MM.1S (cell line): ENCODE measurements around the gene PDPN.

Experiments
- DNase-seq: peaks from one replicate; pipeline ENCODE4 v3.0.0-alpha.2; 2015
- H2AFZ ChIP-seq: fragments of 300-600 bp; sonication (generic); 2 replicates; pipeline ENCODE4 v1.6.0; 2016; ENCODE audit warnings: antibody characterized with exemption, low read length
- H3F3A ChIP-seq: fragments of 300-600 bp; sonication (generic); 2 replicates; pipeline ENCODE4 v1.6.1; 2016; ENCODE audit warnings: mild to moderate bottlenecking, antibody characterized with exemption, low read length, moderate library complexity, mixed read lengths; ENCODE audit not compliant: insufficient read depth
- H3K27ac ChIP-seq: fragments of 300-600 bp; sonication (generic); 2 replicates; pipeline ENCODE4 v1.5.1; 2016; ENCODE audit warnings: mild to moderate bottlenecking, low read length
- H3K27me3 ChIP-seq: fragments of 300-600 bp; sonication (generic); replicated peaks from 2 replicates; pipeline ENCODE4 v1.6.0; 2016; ENCODE audit warnings: low read length; ENCODE audit not compliant: insufficient read depth
- H3K36me3 ChIP-seq: fragments of 300-600 bp; sonication (generic); replicated peaks from 2 replicates; pipeline ENCODE4 v1.6.1; 2016; ENCODE audit warnings: mild to moderate bottlenecking, low read length, mixed read lengths; ENCODE audit not compliant: insufficient read depth
- H3K4me1 ChIP-seq: fragments of 300-600 bp; sonication (generic); 2 replicates; pipeline ENCODE4 v1.6.1; 2016; ENCODE audit warnings: low read length, mixed read lengths
- H3K4me2 ChIP-seq: fragments of 300-600 bp; sonication (generic); 2 replicates; pipeline ENCODE4 v1.6.0; 2016; ENCODE audit warnings: low read depth, low read length
- H3K4me3 ChIP-seq: fragments of 300-600 bp; sonication (generic); 2 replicates; pipeline ENCODE4 v1.5.1; 2016; ENCODE audit warnings: low read length, mixed read lengths
- H3K79me2 ChIP-seq: fragments of 300-600 bp; sonication (generic); 2 replicates; pipeline ENCODE4 v1.6.1; 2016; ENCODE audit warnings: mixed run types, low read length, mixed read lengths
- H3K9ac ChIP-seq: fragments of 300-600 bp; sonication (generic); 2 replicates; pipeline ENCODE4 v1.6.1; 2016; ENCODE audit warnings: low read length, mixed read lengths
- H3K9me2 ChIP-seq: fragments of 300-600 bp; sonication (generic); replicated peaks from 2 replicates; pipeline ENCODE4 v1.6.1; 2016; ENCODE audit warnings: mild to moderate bottlenecking, low read length, mixed read lengths; ENCODE audit not compliant: insufficient read depth
- H3K9me3 ChIP-seq: fragments of 300-600 bp; sonication (generic); replicated peaks from 2 replicates; pipeline ENCODE4 v1.6.1; 2016; ENCODE audit warnings: mild to moderate bottlenecking, low read length, mixed read lengths; ENCODE audit not compliant: insufficient read depth
- H4K20me1 ChIP-seq: fragments of 300-600 bp; sonication (generic); 2 replicates; pipeline ENCODE4 v1.6.1; 2016; ENCODE audit warnings: mild to moderate bottlenecking, low read length, moderate library complexity, mixed read lengths; ENCODE audit not compliant: insufficient read depth
- CTCF ChIP-seq: fragments of 300-600 bp; sonication (generic); IDR thresholded peaks from 2 replicates; pipeline ENCODE4 v1.5.1; 2016; ENCODE audit warnings: antibody characterized with exemption, low read length, mixed read lengths
- EZH2 ChIP-seq: fragments of 300-600 bp; sonication (generic); optimal IDR thresholded peaks from 2 replicates; pipeline ENCODE3; 2017; ENCODE audit warnings: low read depth, mild to moderate bottlenecking, antibody characterized with exemption, low read length, mixed read lengths
- EZH2phosphoT487 ChIP-seq: fragments of 300-600 bp; sonication (generic); IDR thresholded peaks from 2 replicates; pipeline ENCODE4 v1.6.1; 2018; ENCODE audit warnings: antibody characterized with exemption, low read length

The PDPN gene

GRCh38 chr1:13549521-13549920, 34.1 kb upstream of the PDPN start:
- H3K27ac ChIP-seq = no peak overlapping the region
- H3K4me2 ChIP-seq = no peak overlapping the region
- no peaks in the 10 kb centered on the region for H3K4me1 ChIP-seq
- H4K20me1 ChIP-seq = no peaks in the 10 kb centered on the region
- H2AFZ ChIP-seq = no peak overlapping the region
- no peaks in the 10 kb centered on the region for H3K27me3 ChIP-seq
- no peaks in the 10 kb centered on the region for H3K9me2 ChIP-seq
- TF ChIP-seq CTCF = no peak
- TF ChIP-seq EZH2phosphoT487 = no peak
- TF ChIP-seq EZH2 = no peak
- H3K4me3 ChIP-seq = no peak overlapping the region
- H3F3A ChIP-seq = no peaks in the 10 kb centered on the region
- H3K9me3 ChIP-seq = no peaks in the 10 kb centered on the region
- no peaks in the 10 kb centered on the region for H3K79me2 ChIP-seq
- no peaks in the 10 kb centered on the region for H3K36me3 ChIP-seq
- no peak for DNase-seq
- no peak overlapping the region for H3K9ac ChIP-seq

- TF ChIP-seq EZH2 = no peak
- TF ChIP-seq EZH2phosphoT487 = no peak
- no peak for TF ChIP-seq CTCF
- Histone ChIP-seq H2AFZ (no peak overlapping the region), H3K27ac (no peak overlapping the region), H3K4me3 (no peak overlapping the region), H4K20me1 (no peaks in the 10 kb centered on the region), H3K4me1 (no peaks in the 10 kb centered on the region), H3K9ac (no peak overlapping the region), H3K9me2 (no peaks in the 10 kb centered on the region), H3K36me3 (no peaks in the 10 kb centered on the region), H3K4me2 (no peak overlapping the region), H3F3A (no peaks in the 10 kb centered on the region), H3K9me3 (no peaks in the 10 kb centered on the region), H3K27me3 (no peaks in the 10 kb centered on the region), H3K79me2 (no peaks in the 10 kb centered on the region)
- no peak for DNase-seq
Observed at GRCh38 chr1:13550663-13551062, 33.0 kb upstream of the PDPN start.

- Histone ChIP-seq H3K79me2 (no peaks in the 10 kb centered on the region), H4K20me1 (no peaks in the 10 kb centered on the region), H3K9ac (no peak overlapping the region), H3F3A (no peaks in the 10 kb centered on the region), H3K27ac (no peak overlapping the region), H3K4me3 (no peak overlapping the region), H3K9me2 (no peaks in the 10 kb centered on the region), H3K36me3 (no peaks in the 10 kb centered on the region), H3K9me3 (no peaks in the 10 kb centered on the region), H3K27me3 (no peaks in the 10 kb centered on the region), H2AFZ (no peak overlapping the region), H3K4me1 (no peaks in the 10 kb centered on the region), H3K4me2 (no peak overlapping the region)
- TF ChIP-seq EZH2phosphoT487 (no peak), CTCF (no peak), EZH2 (no peak)
- no peak for DNase-seq
Observed at GRCh38 chr1:13554798-13555197, 28.8 kb upstream of the PDPN start.
